ENCODE results near the gene NAV2. TPM values are rescaled to one million over a fixed set of nuclear protein-coding genes. Genes with fewer than 3 reads are reported as not detected.

NAV2 gene
- total RNA-seq, 1 experiment from 2014 or later, result 1.8 TPM

DNA sequence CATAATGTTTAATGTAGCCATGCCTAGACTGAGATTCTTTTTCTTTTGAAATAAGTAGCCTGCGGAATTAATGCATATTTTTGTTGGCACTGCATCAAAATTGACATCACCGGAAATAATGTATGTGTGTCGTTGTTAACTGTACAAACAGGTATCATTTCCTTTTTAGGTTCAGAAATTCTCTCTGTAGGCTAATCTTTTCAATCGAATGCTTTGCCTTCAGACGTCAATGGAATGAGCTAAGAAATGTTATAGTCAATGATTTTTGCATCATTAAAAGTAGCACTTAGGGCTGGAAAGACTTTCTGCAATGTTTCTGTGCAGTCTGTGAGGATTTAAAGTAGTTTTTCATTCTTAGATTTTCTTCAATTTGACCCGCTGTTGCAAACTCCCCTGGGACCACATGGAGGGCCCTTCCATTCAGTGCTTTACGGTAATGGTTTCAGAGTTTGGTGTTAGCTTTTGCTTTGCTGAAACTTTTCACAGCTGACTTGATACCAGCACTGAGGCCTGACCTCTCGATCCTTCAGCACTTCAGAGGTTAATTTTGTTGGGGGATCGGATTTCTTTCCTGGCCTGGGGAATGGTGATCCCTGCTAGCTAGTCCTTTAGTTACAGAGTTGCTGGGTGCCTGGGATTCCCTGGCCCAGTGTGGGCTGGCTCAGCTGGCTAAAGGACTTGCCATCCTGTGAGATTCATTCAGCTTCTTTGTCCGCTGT lies 309.9 kb downstream of the NAV2 start:
- no peak for DNase-seq (ENCODE audit: low read depth)

DNA sequence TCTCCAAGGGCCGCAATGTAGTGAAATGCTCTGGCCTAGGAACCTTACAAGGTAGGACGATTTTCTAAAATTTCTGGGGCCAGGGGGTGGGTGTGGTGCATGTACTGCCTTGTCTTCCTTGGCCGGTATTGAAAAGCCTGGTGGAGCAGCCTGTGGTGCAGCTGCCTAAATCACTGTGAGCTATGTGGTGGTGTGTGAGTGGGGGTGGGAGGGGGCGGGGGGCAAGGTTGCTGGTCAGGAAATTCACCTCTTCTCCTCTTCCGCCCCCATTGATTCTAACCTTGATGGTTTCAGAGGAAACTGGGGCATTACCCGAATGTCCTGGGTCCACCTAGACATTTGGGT lies 310.4 kb downstream of the NAV2 start:
- DNase-seq (ENCODE audit: low read depth), result no peak

DNA sequence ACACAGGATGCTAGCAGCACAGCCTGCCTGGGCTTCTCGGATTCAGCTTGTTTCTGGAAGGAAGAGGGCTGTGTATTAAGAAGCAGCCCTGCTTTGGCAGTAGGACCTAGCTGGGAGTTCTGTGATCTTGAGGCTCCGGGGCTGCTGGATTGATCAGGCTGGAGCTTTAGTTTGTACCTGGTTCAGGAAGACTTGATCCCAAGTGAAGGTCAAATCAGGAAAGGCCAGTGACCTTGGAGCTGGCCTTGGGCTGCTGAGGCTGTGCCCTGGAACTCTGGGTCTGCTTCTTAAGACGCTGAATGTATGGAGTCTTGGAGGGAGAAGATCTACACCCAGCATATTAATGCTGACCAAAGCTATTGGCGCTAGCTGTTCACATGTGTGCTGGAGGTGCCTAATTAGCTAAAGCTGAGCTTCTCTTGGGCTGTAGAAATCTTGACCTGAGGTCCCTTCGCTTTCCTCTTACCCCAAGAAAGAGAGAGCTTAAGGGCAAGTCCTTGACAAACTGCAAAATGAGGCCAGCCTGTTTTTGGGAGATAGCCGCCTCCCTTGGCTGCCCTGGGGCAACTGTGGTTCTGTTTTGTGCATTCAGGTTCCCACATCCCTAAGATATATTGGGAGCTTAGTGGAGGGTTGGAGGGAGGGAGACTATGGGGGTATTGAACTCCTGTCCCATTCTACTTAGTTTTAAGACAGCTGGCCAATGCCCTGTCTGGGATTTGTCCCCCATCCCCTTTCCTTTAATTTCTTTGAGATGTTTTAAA lies 311.7 kb downstream of the NAV2 start:
- DNase-seq (ENCODE audit: low read depth), result no peak

DNA sequence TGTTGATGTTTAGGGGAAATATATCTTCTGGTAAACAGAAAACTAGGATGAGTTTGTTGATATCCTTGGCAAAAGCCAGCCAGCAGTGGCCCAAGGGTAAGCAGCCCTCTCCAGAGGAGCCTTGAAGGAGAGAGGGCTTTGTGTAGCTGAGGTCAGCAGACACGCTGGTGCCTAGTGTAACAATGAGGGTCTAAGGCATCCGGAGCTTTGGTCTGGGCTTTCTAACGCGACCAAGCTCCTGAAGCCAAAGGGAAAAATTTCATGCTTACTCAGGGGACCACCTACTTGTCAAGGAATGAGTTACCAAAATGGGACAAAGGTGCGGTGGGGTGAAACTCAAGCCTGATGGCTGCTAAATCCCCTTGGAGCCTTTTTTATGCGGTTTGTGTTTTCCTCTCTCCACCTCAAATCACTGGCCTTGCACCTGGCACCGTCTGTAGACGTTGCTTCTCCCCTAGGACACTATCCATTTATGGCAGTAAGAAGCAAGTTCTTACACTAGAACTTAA lies 312.7 kb downstream of the NAV2 start:
- DNase-seq (ENCODE audit: low read depth), result no peak

DNA sequence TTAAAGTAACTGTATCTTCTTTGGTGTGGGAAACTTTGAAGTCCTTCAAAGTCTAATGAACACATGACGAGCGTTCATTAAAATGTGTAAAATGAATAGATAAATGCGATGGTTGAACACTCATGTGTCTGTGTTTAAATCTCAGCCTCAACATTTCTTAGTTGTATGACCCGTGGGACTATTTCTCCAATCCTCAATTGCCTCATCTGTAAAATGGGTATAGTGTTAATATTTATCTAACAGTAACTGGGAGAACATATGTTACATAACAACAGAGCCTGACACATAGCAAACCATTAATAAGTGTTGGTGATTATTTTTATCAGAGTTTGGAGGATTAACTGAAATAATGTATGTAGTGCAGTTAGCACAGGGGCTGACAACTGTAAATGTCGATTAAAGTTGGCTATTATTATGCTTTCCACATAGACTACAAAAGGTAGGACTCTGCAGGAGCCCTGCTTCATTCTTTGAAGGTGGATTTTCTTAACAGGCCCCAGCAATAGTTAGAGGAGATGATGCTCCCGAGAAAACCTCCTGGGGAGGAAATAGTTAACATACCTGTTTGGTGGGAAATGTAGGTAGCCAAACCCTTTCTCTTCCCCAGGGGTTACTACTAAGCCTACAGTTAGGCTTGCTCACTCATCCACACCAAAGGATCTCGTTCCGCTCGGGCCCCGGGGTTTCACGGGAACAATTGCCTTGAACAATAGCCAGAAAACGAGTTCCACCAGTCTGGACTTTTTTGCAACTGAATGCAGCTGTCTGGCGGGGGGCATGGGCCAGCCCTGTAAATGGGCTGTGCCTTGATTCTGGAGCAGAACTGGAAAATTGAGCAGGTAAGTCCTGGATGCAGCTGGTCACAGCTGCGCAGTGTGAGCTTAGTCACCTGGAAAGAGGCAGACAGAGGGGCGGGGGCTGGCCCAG lies 314.3 kb downstream of the NAV2 start:
- DNase-seq (ENCODE audit: low read depth), result no peak

DNA sequence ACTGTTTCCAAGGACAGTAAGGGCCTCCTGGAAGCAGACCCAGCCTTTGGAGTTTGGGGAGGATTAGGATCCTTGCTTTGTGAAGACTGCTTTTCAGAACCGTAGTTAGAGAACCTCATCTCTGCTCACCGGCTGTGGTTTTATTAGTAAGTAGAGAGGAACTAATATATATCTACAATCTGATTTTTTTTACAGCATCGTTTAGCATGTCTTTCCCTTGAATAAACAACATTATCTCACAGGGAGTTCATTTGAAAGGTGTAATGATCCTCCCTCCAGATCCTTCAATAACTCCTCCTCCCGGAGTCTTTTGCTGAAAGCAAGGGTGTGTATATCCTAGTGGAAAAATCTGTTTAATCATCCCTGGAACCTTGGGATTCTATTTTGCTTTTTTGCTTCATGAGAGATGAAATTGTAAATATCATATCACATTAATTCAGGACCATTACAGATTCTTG lies 314.9 kb downstream of the NAV2 start:
- no peak for DNase-seq (ENCODE audit: low read depth)

DNA sequence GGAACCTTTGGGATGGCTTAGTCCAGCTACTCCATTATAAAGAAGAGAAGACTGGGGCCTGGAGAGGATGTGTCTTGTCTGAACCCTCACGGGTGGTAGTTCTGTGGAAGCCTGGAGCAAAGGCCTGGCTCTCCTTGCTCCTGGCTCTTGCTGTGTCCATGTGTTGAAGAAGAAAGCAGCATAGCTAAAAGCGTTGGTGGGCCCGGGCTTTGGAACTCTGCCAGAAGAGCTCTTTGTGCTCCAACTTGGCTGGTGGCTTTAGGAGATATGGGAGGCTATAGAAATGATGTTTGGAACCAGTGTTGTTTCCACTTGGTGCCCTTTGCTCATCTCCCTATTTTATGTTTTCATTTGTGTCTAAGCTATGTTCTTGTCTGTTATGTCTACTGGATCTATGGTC lies 316.6 kb downstream of the NAV2 start:
- DNase-seq (ENCODE audit: low read depth), result no peak

DNA sequence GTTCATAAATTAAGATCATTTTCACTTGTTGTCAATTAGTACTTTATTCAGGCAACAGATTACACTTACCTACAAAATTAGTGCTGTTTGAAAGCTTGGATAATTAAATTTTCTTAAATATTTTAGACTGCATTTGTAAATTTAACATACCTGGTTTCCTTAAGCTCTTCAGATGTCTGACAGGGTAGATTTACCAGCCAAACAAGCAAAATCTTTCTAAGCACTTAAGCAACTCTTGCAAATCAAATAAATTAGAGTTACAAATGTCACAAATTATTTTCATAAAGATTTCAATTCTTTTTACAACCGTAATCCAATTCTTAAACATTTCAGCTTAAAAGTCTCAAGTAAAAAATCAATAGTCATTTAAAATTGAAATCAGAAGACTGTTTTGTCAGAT lies 317.8 kb downstream of the NAV2 start:
- no peak for DNase-seq (ENCODE audit: low read depth)

DNA sequence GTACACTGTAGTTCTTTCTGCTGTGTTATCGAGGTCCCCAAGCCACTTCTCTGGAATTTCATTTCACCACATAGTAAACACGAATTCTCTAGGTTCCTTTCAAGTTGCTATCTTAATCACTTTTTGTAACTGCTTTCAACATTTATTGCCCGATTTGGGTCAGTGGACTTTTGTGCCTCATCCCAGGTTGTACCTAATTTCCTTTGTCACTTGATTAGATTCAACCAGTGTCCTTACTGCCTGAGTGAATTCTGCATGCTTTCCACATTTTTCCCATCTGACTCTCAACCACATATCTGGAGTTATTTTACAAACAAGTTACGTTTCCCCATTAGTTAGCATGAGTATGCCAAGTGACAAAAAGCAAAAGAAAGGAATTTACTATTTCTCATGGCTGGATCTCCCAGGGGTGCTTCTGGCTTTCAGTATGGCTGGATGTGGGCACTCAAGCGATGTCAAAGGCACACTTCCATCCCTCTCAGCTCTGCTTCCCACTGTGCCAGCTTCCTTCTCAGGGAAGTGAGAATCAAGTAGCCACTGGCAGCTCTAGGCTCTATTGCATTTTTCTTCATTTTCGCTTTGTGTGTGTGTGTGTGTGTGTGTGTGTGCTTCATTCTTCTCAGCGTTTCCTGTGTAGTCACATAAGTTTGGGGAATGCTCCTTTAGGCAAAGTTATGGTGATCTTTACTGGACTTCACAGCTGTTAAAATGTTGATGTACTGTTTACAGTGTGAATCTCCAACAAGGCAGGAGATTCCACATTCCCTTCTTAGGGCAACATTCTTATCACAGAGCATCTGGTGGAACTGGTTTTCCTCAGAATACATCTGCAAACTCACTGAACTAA lies 318.7 kb downstream of the NAV2 start:
- peak; percentile 88 for DNase-seq (ENCODE audit: low read depth)

DNA sequence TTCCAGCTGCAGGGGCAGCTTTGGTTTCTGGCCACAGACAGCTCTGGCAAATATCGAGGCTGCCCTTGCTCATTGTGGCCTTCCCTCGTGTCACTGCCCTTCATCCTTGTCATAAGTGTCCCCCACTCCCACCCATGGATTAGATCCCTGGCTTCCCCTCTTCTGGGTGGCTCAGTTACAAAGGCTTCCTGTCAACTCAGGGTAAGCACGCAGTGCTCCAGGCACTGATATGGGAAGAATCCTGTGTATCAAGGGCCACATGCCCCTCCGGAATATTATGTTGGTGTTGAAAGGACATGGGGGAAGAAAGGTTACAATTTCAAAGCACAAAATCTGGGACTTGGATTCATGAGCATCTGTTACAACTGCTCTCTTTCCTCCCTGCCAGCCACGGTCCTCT lies 319.5 kb downstream of the NAV2 start:
- DNase-seq (ENCODE audit: low read depth), result no peak

DNA sequence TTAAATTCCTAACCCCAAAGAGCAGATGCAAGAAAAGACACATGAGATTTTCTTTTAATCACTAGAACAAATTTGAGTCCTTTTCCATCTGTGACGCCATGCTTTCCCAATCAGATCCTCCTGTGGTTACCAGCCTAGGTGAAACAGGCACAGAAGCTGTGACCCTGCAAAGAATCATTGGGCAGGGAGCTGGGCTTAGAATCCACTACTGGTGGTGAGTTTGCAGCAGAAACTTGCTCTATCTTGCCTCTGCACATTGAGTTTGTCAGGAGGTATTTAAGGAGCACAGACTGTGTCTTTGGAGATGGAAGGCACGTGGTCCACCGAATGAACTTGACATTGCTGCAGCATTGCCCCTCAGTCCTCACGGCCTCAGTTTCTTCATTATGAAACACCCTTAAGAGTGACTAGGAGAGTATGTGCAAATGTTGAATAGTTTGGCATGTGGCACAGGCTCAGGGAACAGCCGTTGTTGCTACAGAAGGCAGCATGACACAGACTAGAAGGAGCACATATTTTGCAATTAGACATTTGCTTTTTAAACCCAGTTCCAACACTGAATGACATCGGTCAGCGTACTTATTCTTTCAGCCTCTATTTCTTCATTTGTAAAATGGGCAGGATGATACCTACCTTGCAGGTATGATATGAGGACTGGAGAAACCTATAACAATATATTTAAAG lies 320.1 kb downstream of the NAV2 start:
- no peak for DNase-seq (ENCODE audit: low read depth)

DNA sequence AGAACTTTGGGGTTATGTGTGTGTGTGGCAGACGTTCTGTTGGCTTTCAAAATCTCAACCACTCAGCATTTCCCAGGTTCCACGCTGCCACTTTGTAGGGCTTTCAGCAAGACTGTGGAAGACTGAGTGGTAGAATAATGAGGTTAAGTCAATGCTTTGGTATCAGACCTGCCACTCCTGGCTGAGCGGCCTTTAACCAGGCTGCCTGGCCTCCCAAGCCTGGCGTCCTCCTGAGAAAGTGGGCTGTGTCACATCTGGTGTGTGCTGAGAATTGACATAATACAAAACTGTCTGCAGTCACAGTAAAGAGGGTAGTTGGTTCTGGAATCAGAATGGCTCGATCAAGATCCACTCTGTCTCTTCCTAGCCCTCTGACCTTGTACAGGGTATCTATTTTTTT lies 321.2 kb downstream of the NAV2 start:
- no peak for DNase-seq (ENCODE audit: low read depth)

DNA sequence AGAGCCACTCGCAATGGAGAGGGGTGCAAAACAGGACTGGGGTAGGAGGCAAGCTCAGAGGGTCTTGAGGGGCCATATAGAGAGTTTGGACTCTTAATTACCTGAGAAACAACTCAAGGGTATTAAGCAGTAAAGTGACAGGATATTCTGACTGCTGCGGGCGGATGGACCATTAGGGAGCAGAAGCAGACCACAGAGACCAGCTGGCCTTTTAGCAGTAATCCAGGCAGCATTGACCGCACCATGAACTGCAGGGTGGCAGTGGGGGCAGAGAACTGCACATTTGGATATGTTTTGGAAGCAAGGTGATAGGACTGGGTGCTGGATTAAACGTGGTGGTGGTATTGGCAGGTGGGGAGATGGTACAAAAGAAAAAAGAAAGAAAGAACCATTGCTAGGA lies 322.3 kb downstream of the NAV2 start:
- DNase-seq (ENCODE audit: low read depth), result no peak

DNA sequence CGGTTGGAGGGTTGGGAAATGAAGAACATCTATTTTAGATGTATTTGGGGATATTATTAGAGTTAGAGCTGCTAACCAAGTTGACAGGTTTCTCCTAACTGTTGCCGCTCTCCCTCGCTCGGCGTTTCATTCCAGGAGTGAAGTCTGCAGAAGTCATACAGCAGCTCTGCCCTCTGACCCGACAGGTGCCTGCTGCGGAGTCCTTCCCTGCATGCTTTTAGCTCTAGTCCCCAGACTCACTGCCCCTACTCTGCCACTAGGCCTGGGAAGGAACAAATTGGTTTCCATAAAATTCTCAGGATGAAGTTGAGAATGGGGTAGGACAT lies 322.7 kb downstream of the NAV2 start:
- no peak for DNase-seq (ENCODE audit: low read depth)

DNA sequence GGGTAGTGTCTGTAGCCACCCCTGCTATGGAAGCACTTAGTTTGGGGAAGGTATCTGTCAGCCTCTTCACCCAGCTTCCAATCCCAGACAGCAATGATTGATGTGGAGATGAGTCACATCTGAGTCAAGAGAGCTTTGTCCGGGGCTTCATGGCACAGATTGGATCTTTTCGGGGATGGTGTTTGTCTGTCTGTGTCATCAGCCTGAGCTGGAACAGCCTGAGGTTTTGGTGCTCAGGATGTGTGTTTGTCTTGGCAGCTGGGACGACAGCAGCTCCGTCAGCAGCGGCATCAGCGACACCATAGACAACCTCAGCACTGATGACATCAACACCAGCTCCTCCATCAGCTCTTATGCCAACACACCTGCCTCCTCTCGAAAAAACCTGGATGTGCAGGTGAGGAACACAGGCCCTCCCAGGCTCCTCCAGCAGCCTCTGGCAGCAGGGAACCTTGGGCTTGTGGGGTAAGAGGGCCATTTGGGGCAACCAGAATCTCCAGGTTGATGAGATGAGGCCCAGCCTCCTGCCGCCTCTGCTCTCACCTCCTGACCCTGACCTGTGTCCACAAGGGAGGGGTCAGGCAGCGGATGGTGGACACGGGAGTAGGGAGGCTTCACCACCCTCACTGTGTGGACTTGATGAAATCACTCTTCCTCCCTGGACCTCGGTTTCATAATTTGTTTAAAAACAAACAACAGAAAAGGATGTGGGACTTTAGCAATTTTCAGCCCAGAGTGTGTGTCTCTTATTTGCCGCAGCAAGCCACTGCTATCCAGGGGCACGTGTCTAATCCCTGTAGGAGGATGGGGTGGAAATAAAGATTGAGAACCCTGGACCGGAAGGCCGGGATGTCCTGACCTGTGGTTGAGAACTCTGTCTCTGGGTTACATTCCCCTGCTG lies 323.3 kb downstream of the NAV2 start:
- peak; percentile 90 for DNase-seq (ENCODE audit: low read depth)

DNA sequence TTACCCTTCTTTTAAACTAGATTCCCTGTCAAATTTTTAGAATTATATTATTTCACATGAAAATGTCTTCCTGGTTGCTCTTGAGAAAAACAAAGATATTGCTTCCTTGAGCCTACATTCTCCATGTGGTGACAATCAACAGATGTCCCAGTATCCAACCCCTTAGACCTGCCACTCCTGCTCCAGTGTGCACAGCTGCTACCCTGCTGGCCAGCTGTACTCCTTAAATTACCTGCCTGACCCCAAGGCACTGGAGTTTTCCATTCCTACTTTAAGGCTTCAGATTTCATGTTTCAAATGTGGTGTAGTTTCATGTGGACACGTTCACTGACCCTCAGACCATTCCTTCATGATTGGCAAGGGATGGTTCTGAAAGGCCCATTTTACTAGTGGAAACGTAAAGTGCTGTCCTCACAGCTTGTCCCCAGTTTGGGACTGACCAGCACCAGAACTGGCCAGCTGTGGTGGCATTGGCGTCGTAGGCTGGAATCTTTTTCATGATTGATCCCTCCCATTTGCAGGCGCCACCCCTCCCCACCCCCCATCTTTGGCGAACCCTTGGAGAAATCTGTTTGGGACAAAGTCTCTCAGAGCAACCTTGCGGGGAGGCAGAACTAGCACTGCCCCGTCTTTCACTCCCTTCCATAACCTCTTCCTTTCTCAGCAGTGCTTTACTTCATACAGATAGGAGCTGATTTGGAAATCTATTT lies 324.1 kb downstream of the NAV2 start:
- DNase-seq (ENCODE audit: low read depth), result no peak

DNA sequence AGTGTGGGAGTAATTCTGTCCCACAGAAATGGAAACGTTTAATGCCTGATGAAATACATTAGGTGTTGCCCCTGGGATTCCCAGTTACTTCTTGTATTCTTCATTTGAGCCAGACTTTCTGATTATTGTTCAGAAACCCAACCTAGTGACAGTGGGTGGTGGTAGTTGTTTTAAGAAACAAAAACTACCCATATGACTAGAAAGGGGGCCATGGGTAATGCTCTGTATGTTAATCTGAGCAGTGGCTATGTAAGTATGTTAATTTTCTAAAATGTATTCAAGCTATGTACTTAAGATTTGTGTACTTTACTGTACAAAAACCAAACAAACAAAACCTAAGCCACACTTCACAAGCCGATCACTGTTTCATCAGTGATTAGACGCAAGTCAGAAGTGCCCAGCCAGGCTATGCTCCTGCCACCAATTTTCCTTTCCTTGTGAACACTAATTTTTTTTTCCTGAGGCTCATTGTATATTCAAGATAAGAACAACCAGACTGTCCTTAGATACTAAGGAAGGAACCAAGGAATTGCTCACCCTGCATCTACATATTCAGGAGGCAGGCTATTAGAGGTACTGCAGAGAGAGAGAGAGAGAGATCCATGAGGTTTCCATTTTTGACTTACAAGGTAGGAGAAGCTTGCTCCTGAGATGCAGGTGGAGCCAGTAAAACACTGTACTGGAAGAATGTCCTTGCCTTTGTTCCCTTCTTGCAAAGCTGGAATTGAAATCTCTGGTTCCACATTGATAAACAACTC lies 324.9 kb downstream of the NAV2 start:
- DNase-seq (ENCODE audit: low read depth), result no peak

DNA sequence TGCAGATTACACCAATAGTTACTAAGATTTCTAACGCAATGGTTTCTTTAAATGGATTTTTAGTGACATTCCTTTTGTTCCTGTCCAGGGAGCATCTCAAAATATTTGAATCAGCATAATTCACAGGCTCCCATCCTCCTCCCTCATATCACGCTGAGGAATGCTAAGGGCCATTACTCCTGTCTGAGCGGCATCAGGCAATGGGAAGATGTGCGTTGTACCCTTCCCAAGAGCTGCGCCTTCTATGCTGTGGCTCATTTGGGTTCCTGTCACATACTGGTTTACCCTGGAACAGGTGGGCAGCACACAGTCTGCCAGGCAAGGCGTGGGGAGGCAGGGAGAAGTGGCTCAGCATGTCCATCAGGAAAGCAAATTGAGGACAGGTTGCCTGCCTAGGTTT lies 325.8 kb downstream of the NAV2 start:
- DNase-seq (ENCODE audit: low read depth), result no peak

Measured in Daoy (cell line).